Measurements from ENCODE around the gene GALNT13. TPM values are rescaled to one million over a fixed set of nuclear protein-coding genes. Genes with fewer than 3 reads are reported as not detected.
A peak's percentile ranks its signal among the peaks of the same experiment; 100 is the strongest.

The GALNT13 gene
- polyA plus RNA-seq, result 1.6 TPM
- long read RNA-seq, donor 1, full-length matches to known transcripts, result 1 of 1 reads
- long read RNA-seq, donor 1, partial matches to known transcripts, result 0 of 1 reads
- long read RNA-seq, donor 1, other reads (novel, unspliced or antisense), result 0 of 1 reads
- long read RNA-seq, donor 2, result 0 reads
- long read RNA-seq, donor 3, result 0 reads
- long read RNA-seq, donor 4, result 0 reads
- long read RNA-seq, donor 5, result 0 reads
- long read RNA-seq, donor 6, result 0 reads
- long read RNA-seq, donor 7, result 0 reads
- long read RNA-seq, donor 8, result 0 reads
- long read RNA-seq, donor 9, result 0 reads
- long read RNA-seq, donor 10, result 0 reads
- long read RNA-seq, donor 11, result 0 reads

- Histone ChIP-seq H3K36me3 (ENCODE audit: control insufficient read depth, insufficient read depth, low read length) (no peaks in the 10 kb centered on the region), H3K9me3 (ENCODE audit: control insufficient read depth, low read depth, low read length) (peaks cover 5% of the 10 kb centered on the region), H3K4me1 (ENCODE audit: control insufficient read depth, insufficient read depth, low read length) (peaks cover 2% of the 10 kb centered on the region), H3K27me3 (ENCODE audit: control insufficient read depth, insufficient read depth, low read length) (peaks cover 43% of the 10 kb centered on the region), H3K4me3 (ENCODE audit: low read length) (peak within 1 kb of the TSS; percentile 43), H3K27ac (ENCODE audit: low read length) (no peak within 1 kb of the TSS)
- WGBS (ENCODE audit: insufficient coverage, low lambda C conversion rate), result no CpG with 5 or more reads among the region's 93 CpGs
- DNase-seq, result peak; percentile 38 to 60
These were observed at the start of gene GALNT13 for GRCh38 chr2:153871231-153872221. Gene GALNT13, plus strand, starts transcription at chr2:153871922.

- H3K27ac ChIP-seq (ENCODE audit: low read length), result no peak overlapping the region
- H3K4me1 ChIP-seq (ENCODE audit: control insufficient read depth, insufficient read depth, low read length), result no peaks in the 10 kb centered on the region
- WGBS (ENCODE audit: insufficient coverage, low lambda C conversion rate), result no CpG with 5 or more reads among the region's 1 CpG
- no peak overlapping the region for H3K4me3 ChIP-seq (ENCODE audit: low read length)
- no peaks in the 10 kb centered on the region for H3K27me3 ChIP-seq (ENCODE audit: control insufficient read depth, insufficient read depth, low read length)
- no peak for DNase-seq
- H3K9me3 ChIP-seq (ENCODE audit: control insufficient read depth, low read depth, low read length), result no peaks in the 10 kb centered on the region
- H3K36me3 ChIP-seq (ENCODE audit: control insufficient read depth, insufficient read depth, low read length), result no peaks in the 10 kb centered on the region
These were observed 47.8 kb upstream of the GALNT13 start for GRCh38 chr2:153823880-153824279.

- Histone ChIP-seq H3K9me3 (ENCODE audit: control insufficient read depth, low read depth, low read length) (no peaks in the 10 kb centered on the region), H3K27me3 (ENCODE audit: control insufficient read depth, insufficient read depth, low read length) (no peaks in the 10 kb centered on the region), H3K27ac (ENCODE audit: low read length) (no peak overlapping the region), H3K4me1 (ENCODE audit: control insufficient read depth, insufficient read depth, low read length) (no peaks in the 10 kb centered on the region), H3K4me3 (ENCODE audit: low read length) (no peak overlapping the region), H3K36me3 (ENCODE audit: control insufficient read depth, insufficient read depth, low read length) (no peaks in the 10 kb centered on the region)
- DNase-seq, result no peak
- no CpG with 5 or more reads among the region's 6 CpGs for WGBS (ENCODE audit: insufficient coverage, low lambda C conversion rate)
These were observed 43.4 kb upstream of the GALNT13 start for GRCh38 chr2:153828335-153828734.

GRCh38 chr2:153834662-153835061 lies 37.1 kb upstream of the GALNT13 start:
- DNase-seq, result no peak
- no peaks in the 10 kb centered on the region for H3K36me3 ChIP-seq (ENCODE audit: control insufficient read depth, insufficient read depth, low read length)
- no peak overlapping the region for H3K27ac ChIP-seq (ENCODE audit: low read length)
- no peak overlapping the region for H3K4me3 ChIP-seq (ENCODE audit: low read length)
- 58% methylated on average over 2 of the region's 2 CpGs for whole genome bisulfite sequencing (ENCODE audit: insufficient coverage, low lambda C conversion rate)
- no peaks in the 10 kb centered on the region for H3K4me1 ChIP-seq (ENCODE audit: control insufficient read depth, insufficient read depth, low read length)
- H3K27me3 ChIP-seq (ENCODE audit: control insufficient read depth, insufficient read depth, low read length), result no peaks in the 10 kb centered on the region
- H3K9me3 ChIP-seq (ENCODE audit: control insufficient read depth, low read depth, low read length), result no peaks in the 10 kb centered on the region

GRCh38 chr2:153858250-153858649 lies 13.5 kb upstream of the GALNT13 start:
- Histone ChIP-seq H3K9me3 (ENCODE audit: control insufficient read depth, low read depth, low read length) (no peaks in the 10 kb centered on the region), H3K27me3 (ENCODE audit: control insufficient read depth, insufficient read depth, low read length) (no peaks in the 10 kb centered on the region), H3K36me3 (ENCODE audit: control insufficient read depth, insufficient read depth, low read length) (no peaks in the 10 kb centered on the region), H3K4me1 (ENCODE audit: control insufficient read depth, insufficient read depth, low read length) (no peaks in the 10 kb centered on the region), H3K4me3 (ENCODE audit: low read length) (no peak overlapping the region), H3K27ac (ENCODE audit: low read length) (no peak overlapping the region)
- DNase-seq, result no peak
- no CpG with 5 or more reads among the region's 1 CpG for WGBS (ENCODE audit: insufficient coverage, low lambda C conversion rate)

- Histone ChIP-seq H3K36me3 (ENCODE audit: control insufficient read depth, insufficient read depth, low read length) (no peaks in the 10 kb centered on the region), H3K27me3 (ENCODE audit: control insufficient read depth, insufficient read depth, low read length) (no peaks in the 10 kb centered on the region), H3K4me1 (ENCODE audit: control insufficient read depth, insufficient read depth, low read length) (no peaks in the 10 kb centered on the region), H3K9me3 (ENCODE audit: control insufficient read depth, low read depth, low read length) (no peaks in the 10 kb centered on the region), H3K4me3 (ENCODE audit: low read length) (no peak overlapping the region), H3K27ac (ENCODE audit: low read length) (no peak overlapping the region)
- 30% methylated on average over 2 of the region's 2 CpGs for WGBS (ENCODE audit: insufficient coverage, low lambda C conversion rate)
- DNase-seq, result no peak
These were observed 7.7 kb upstream of the GALNT13 start for GRCh38 chr2:153864022-153864421.

- no peak overlapping the region for H3K27ac ChIP-seq (ENCODE audit: low read length)
- H3K4me1 ChIP-seq (ENCODE audit: control insufficient read depth, insufficient read depth, low read length), result peaks cover 2% of the 10 kb centered on the region
- peaks cover 5% of the 10 kb centered on the region for H3K9me3 ChIP-seq (ENCODE audit: control insufficient read depth, low read depth, low read length)
- no peaks in the 10 kb centered on the region for H3K36me3 ChIP-seq (ENCODE audit: control insufficient read depth, insufficient read depth, low read length)
- no peak overlapping the region for H3K4me3 ChIP-seq (ENCODE audit: low read length)
- no peak for DNase-seq
- H3K27me3 ChIP-seq (ENCODE audit: control insufficient read depth, insufficient read depth, low read length), result peaks cover 17% of the 10 kb centered on the region
These were observed 5.1 kb upstream of the GALNT13 start for GRCh38 chr2:153866595-153866994.

GRCh38 chr2:153870308-153870707 lies 1.4 kb upstream of the GALNT13 start:
- peaks cover 2% of the 10 kb centered on the region for H3K4me1 ChIP-seq (ENCODE audit: control insufficient read depth, insufficient read depth, low read length)
- peaks cover 5% of the 10 kb centered on the region for H3K9me3 ChIP-seq (ENCODE audit: control insufficient read depth, low read depth, low read length)
- no peak for DNase-seq
- H3K4me3 ChIP-seq (ENCODE audit: low read length), result no peak overlapping the region
- peaks cover 43% of the 10 kb centered on the region for H3K27me3 ChIP-seq (ENCODE audit: control insufficient read depth, insufficient read depth, low read length)
- whole genome bisulfite sequencing (ENCODE audit: insufficient coverage, low lambda C conversion rate), result 62% methylated on average over 2 of the region's 3 CpGs
- H3K27ac ChIP-seq (ENCODE audit: low read length), result no peak overlapping the region
- H3K36me3 ChIP-seq (ENCODE audit: control insufficient read depth, insufficient read depth, low read length), result no peaks in the 10 kb centered on the region

- peaks cover 5% of the 10 kb centered on the region for H3K9me3 ChIP-seq (ENCODE audit: control insufficient read depth, low read depth, low read length)
- H3K27me3 ChIP-seq (ENCODE audit: control insufficient read depth, insufficient read depth, low read length), result peaks cover 43% of the 10 kb centered on the region
- peak overlapping the region; percentile 6 for H3K4me3 ChIP-seq (ENCODE audit: low read length)
- H3K4me1 ChIP-seq (ENCODE audit: control insufficient read depth, insufficient read depth, low read length), result peaks cover 2% of the 10 kb centered on the region
- no peak overlapping the region for H3K27ac ChIP-seq (ENCODE audit: low read length)
- no peaks in the 10 kb centered on the region for H3K36me3 ChIP-seq (ENCODE audit: control insufficient read depth, insufficient read depth, low read length)
- no peak for DNase-seq
- 9% methylated on average over 7 of the region's 56 CpGs for WGBS (ENCODE audit: insufficient coverage, low lambda C conversion rate)
These were observed 759 bp downstream of the GALNT13 start for GRCh38 chr2:153872311-153873051.
